D721Med (cell line): Measurements from ENCODE around the gene SLAIN1.

ENCODE experiments used
- DNase-seq: peaks from one replicate; pipeline ENCODE4 v3.0.0; 2011; ENCODE audit warnings: low spot score; ENCODE audit not compliant: insufficient read length
- FAIRE-seq: peaks from 2 replicates; lab custom pipeline; 2011; peaks lifted over from hg19 to GRCh38; lab: Jason Lieb, UNC
- TF ChIP-seq, protein P1 (sequence below): IDR thresholded peaks from 2 replicates; pipeline ENCODE4 v1.5.1; 2012; ENCODE audit warnings: mild to moderate bottlenecking, control low read depth; ENCODE audit not compliant: insufficient read depth; ENCODE audit errors: missing control alignments

SLAIN1 gene

DNA sequence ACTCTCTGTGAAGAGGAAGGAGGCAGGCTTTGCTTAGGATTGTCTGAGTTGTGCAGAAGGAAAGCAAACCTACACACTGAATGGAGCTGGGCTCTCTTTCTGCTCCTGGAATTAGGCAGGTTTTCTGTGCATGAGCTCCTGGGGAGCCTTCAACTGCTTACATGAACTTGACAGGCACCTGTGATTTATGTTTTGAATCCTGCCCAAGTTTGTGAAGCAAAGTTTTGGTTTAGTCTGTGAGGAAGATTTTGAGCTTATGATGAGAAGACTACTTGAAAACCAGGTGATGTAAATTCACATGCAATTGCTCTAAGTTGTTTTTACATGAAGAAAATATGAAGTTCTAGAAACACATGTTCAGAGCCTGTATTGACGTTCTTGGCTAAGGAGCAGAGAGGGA lies 109.0 kb downstream of the SLAIN1 start:
- DNase-seq = no peak
- FAIRE-seq = no peak
- TF ChIP-seq, protein P1, sequence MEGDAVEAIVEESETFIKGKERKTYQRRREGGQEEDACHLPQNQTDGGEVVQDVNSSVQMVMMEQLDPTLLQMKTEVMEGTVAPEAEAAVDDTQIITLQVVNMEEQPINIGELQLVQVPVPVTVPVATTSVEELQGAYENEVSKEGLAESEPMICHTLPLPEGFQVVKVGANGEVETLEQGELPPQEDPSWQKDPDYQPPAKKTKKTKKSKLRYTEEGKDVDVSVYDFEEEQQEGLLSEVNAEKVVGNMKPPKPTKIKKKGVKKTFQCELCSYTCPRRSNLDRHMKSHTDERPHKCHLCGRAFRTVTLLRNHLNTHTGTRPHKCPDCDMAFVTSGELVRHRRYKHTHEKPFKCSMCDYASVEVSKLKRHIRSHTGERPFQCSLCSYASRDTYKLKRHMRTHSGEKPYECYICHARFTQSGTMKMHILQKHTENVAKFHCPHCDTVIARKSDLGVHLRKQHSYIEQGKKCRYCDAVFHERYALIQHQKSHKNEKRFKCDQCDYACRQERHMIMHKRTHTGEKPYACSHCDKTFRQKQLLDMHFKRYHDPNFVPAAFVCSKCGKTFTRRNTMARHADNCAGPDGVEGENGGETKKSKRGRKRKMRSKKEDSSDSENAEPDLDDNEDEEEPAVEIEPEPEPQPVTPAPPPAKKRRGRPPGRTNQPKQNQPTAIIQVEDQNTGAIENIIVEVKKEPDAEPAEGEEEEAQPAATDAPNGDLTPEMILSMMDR = no peak

DNA sequence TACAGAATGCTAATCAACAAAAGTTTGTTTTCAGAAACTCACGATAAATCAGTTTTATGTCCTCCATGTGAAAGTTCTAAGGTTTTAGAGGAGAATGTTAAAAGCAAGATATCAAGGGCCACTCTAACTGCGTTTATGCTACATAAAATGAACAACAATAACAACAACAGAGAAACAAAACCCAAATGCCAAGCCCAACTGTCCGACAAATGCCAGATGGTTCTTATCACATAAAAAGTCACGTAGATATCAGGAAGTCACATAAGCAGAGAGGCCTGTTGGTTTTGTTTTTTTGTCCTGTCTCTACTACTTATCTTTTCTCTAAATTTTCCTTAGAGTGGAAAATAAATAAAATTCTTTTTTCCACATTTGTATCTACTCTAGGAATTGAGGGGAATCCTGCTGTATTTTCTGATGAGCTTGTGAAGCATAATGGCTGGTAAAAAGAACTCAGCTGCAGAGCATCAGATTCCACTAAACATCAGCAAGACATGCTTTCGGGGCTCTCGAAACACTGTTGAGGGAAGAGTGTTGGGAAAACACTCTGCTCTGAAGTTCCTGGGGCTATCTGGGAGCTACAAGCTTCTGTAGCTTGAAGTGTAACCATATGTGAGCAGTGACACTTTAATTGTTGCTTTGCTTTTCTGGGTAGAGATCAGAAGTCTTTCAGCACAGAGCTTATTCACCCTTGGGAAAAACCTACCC lies 110.1 kb downstream of the SLAIN1 start:
- FAIRE-seq (no peak), DNase-seq (no peak)
- TF ChIP-seq, protein P1 = no peak

DNA sequence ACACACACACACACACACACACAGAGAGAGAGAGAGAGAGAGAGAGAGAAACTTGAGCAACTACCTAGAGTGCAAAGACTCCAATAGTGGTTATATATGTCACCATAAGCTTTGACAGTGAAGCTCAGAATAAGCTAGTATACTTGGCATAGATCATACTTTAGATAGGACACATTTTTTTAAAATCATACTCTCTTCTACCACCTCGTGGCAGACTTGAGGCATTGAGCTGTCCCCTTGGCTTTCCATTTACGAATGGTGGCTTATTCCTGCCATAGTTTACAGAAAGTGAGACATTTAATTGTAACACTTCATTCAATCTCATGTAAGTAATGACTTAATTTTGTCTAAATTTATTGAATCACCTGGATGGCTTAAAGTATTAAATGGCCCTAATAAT lies 112.9 kb downstream of the SLAIN1 start:
- DNase-seq = no peak
- TF ChIP-seq, protein P1 = peak; percentile 66
- FAIRE-seq = no peak

DNA sequence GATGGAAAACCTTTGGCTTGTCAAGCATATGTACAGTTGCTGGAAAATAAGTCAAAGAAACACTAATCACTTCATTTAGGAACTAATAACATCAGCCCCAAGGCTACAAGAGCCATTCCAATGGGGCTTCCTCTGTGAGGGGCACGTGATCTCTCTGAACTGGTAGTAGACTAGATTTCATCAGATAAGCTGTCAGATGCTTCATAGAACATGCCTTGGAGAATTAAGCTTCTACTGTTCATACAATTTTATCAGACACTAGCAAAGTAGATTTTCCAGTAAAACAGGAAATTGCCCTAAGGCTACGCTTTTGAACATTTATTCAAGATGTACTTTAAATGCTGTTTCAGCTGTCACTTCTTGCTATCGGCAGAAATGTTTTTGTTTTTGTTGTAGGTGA lies 113.4 kb downstream of the SLAIN1 start:
- DNase-seq (no peak), FAIRE-seq (no peak)
- TF ChIP-seq, protein P1 = no peak

DNA sequence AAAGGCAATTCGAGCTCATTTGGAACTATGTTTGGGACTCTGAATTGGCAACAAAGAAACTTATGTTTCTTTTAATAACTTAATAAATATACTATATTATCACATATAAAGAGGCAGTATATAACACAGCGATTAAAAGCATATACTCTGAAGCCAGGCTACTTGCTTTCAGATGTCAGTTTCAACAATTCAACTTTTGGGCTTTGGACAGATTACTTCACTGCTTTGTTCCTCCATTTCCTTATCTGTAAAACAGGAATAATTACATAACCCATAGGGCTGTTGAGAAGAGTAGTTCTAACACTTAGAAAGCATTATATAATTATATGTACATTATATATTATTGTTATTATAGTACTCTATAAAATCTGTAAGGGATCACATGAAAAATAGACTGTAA lies 113.9 kb downstream of the SLAIN1 start:
- no peak for DNase-seq
- TF ChIP-seq, protein P1 = no peak
- FAIRE-seq = no peak

DNA sequence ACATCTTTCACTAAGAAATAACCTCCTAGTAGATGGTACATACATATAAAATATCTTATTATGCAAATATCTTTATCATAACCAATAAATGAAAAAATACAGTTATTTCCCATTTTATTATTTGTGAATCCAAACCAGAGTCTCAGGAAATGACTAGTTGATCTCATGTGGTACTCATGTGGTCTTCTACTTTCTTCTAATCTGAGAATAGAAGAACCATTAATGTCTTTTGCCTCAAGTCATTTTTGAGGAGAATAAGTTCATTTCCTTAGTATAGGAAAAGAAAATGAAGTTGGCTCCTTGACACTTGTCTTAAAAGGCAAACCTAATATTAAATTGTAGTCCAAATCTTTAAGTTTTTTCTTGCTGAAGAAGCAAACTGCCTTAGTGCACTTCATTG lies 114.5 kb downstream of the SLAIN1 start:
- no peak for FAIRE-seq
- TF ChIP-seq, protein P1 = no peak
- no peak for DNase-seq
